GM18519 (cell line): ENCODE data around the gene UBR4.
"Not testable (repeated sequence)": the region's sequence is repeated elsewhere in the genome, so short reads cannot be mapped to it uniquely, and the experiment has no call there.

Experiments used
- ATAC-seq: cut with Tn5 transposase; IDR thresholded peaks from one replicate; pipeline ENCODE4 v1.9.1; 2021; ENCODE audit warnings: mild to moderate bottlenecking, moderate library complexity; ENCODE audit not compliant: unreplicated experiment, low FRiP score

The UBR4 gene

DNA sequence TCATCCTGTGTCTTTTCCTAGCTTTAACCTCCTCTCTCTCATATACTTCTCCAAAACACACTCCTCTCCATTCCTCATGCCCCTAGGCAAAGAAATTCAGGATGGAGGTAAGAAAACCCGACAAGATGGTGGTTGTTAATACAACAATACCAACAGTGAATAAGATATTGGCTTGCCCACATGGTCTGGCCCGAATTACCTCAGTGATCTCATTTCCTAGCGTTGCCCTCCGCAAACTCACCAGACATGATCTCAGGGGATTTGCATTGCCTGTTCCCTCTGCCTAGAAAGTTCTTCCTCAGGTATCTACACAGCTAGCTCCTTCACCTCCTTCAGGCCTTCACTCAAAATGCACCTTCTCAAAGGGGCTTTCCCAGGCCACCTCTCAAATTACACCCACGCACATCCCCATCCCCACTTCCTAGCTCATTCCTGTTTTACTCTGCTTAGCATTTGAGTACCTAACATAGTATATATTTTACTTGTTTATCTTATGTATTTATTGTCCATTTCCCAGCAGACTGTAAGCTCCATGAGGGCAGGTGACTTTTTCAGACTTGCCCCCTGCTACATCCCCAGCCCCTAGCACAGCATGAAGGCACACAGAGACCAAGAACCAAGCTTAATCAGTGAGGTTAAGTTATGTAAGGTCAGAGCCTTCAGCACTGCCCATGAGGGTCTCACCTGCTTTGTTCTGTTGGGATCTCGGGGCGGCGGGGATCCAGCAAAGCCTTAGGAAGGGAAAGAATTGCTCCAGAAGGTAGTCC, 10.2 kb upstream of the UBR4 start:
- ATAC-seq, result no peak

DNA sequence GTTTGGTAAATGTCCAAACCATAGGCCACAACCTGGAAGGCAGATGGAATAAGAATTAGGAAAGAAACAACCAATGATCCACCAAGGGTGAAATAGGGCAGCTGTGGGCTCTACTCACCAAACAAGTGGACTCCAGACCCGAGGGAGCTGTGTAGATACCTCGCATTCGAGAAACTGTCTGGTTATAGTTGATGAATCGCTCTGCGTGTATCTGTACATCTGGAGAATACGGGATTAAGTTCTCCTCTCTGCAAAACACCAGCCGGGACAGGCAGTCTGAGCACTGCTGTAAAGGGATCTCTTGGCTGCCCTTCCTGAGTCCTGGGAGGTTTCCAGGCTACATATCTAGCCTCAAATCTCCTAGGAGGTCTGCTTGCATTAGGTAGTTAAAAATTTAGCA, 9.4 kb upstream of the UBR4 start:
- ATAC-seq, result no peak

DNA sequence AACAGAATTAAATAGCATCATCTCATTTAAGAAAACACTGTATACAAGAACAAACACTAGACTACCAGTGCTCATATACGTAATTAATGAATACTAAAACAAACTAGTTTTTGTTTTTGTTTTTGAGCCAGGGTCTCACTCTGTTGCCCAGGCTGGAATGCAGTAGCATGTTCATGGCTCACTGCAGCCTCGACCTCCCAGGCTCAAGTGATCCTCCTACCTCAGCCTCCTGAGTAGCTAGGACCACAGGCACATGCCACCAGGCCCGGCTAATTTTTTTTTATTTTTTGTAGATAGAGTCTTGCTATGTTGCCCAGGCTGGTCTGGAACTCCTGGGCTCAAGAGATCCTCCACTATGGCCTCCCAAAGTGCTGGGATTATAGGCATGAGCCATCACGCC, 6.5 kb upstream of the UBR4 start:
- ATAC-seq, result not testable (repeated sequence)

DNA sequence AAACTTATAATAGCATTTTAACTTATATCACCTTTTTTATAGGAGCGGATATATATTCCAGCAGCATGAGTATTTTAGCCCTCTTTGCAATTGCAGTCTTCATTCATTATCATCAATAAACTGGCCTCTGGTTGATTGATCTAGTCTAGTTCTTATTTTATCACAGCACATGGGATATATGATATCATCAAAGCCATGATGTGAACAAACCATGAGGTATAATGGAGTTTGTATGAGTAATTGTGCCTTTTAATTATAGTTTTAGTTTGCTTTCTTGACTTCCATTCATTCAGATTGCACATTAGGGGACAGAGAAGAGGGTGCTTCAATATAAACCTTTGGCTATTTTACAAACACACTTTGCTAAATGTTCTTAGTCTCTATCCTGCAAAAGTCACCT, 3.5 kb upstream of the UBR4 start:
- no peak for ATAC-seq

DNA sequence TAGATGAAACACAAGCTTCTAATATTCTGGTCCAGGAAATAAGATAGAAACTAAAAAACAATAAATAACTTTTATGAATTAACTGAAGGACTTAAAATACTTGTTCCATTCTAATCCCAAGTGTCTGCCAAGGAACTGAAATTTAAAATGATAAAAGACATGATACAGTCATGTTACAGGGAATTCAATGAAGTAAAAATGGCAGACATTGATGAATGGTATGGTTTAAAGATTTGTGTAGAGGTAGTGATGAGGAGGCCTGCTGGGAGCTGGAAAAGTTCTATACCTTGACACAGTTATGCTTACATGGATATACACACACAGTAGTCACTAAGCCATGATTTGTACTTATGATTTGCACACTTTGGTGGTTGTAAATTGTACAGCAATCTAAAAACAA, 2.1 kb upstream of the UBR4 start:
- no peak for ATAC-seq

DNA sequence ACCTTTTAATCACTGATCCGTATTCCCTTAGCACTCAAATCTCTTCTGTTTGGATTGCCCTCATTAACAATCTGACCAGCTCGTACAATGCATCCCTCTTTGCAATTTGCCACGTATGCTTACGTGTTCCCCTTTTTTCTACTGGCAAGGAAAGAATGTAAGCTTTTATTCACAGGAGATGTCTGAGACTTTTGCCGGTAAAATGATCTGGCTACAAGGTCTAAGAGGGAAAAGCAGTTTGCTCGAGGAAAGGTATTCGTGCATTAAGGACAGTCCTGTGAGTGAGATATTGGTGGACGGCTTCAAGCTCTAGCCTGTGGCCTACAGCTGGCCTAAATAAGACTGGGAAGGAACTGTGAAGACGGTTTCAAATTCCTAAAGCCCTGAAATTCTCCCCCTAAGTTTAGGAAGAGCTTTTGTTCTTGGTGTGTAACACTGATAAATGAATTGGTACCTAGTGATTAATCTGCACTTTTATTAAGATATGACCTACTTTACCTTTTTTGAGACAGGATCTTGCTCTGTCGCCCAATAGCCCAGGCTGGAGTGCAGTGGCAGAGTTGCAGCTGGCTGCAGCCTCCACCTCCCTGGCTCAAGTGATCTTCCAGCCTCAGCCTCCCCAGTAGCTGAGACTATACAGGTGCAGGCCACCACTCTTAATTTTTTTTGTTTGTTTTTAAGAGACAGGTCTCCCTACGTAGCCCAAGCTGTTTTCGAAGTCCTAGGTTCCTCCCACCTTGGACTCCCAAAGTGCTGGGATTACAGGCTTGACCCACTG, 895 bp upstream of the UBR4 start:
- no peak for ATAC-seq

DNA sequence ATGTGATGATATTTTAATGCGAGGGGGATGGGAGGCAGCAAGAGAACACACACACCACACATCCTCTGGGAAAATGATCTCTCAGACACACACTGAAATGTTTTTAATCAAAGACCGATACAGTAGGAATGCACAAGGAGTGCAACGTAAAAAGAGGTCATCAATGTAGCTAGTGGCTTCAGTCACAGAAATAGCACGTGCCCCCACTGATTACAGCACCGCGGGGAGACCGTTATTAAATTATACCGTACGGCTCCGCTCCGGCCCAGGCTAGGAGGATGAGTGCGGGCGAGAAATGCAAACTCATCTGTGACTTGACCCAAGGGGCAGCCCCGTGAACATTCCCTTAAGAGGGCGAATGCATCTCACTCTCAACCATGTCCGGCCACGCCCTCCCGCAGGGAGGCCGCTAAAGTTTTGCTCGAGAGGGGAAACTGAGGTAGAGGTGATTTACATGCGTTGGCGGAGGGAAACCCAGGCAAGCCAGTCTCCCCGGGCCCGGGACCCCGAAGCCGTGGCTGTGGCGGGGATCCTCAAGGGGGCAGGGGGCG, 552 bp downstream of the UBR4 start:
- peak; percentile 19 for ATAC-seq

DNA sequence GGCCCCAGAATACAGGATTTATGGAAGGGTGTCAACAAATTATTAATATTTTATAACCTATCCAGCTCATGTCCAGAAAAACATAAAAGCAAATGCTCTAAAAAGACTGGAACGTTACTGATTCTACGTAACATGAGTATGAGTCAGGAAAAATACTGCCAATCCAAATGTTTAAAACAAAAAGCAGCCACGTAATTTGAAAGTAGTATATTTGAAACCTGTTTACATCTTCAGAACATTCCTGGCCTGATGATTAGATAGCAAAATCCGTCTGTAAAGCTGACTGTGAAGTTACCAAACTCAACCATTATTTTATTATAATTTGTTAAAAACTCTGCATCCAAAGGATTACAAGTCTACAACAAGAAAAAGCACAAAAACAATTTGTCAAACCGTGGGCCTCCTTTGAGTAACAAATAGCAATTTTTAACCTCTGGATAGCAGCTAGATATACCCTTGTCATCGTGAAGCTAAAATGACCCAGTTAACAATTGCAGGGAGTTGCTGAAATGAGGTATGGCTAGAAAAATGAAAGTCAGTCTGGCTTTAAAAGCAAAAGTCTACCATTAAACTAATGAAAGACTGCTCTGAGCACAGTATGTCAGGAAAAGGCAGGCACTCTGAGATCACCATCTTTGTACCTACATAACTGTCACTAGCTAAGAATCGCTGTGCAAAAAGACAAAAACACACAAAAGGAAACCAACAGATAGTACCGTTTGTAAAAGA, 1.2 kb downstream of the UBR4 start:
- ATAC-seq, result no peak

DNA sequence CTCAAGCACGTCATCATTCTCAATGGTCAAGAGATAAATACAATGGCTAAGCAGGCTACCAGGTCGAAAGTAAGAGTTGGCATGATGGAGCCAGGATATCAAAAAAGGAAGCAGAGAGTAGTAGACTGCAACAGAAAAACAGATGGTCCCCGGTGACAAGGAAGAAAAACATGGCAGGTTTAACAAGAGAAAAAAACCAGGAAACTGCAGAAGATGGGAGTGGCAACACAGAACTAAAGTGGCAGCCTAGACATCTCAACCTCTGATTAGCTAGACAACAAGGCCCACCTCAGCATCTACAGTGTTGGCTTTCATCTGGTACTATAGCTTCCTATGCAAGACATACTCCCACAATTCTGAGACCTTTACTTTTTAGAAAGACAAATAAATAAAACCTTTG, 3.1 kb downstream of the UBR4 start:
- no peak for ATAC-seq

DNA sequence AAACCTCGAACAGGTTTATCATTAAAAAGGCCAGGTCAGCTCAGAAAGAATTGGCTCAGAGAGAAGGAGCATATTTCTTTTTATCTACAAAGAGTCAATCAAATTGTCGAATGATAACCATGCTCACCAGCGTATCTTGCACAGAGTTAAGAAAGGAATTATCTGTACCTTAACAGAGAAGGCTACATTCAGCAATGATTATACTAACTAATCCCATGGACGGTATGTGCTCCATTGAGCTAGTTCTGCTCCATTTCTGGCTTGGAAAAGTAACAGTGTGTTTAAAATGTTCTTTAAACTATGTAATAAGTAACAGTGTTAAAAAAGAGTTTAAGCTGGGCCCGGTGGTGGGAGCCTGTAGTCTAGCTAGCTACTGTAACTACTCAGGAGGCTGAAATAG, 4.2 kb downstream of the UBR4 start:
- no peak for ATAC-seq

DNA sequence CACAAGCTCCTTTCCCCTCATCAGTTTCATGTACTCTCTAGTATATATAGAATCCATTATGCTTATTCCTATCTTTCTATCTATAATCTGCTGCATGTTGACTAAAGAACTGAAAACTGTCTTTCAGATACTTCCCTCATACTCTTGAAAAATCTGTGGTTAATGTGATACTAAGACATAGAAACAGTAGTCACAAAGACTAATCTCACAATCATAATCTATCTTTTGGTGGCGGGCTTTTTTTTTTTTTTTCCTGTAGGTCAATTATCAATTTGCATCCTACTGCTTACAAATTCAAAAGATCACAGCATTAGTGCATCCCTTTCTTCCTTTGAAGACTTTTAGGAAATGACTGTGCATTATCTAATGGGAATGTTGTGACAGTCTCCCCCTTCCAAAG, 4.7 kb downstream of the UBR4 start:
- ATAC-seq, result no peak

DNA sequence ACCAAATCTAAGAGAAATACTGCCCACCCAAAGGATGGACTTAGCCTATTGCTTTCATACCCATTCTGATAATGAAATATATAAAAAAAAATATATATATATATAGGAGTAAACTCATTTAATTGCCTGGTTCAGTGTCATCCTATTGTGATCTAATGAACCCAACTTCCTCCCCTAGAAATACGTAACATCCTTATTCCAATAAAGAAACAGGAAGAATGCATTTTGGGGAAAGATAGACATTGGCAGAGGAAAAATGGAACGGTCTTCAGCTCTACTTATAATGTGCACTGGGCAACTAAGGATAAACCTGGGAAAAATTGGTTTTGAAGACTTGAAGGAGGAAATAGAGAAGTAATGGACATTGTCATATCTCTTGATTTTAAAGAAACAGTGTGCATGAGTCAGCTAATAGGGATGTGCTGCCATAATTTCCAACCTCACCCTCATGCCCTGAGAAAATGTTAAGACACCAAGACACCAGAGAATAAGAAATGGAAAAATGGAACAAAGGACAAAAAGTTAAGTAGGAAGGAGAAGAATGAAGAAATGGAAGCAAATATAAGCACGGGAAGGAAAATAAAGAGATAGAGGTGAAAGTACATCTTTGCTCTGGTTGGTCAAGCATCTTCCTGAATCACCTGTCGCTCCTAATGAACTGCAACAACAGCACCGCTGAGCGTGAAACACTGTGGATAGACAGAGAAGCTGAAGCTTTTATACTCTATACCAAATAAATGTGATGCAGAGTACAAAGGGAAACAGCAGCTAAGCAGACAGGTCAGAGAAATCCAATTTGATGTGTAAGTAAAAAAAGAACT, 5.4 kb downstream of the UBR4 start:
- ATAC-seq, result no peak

DNA sequence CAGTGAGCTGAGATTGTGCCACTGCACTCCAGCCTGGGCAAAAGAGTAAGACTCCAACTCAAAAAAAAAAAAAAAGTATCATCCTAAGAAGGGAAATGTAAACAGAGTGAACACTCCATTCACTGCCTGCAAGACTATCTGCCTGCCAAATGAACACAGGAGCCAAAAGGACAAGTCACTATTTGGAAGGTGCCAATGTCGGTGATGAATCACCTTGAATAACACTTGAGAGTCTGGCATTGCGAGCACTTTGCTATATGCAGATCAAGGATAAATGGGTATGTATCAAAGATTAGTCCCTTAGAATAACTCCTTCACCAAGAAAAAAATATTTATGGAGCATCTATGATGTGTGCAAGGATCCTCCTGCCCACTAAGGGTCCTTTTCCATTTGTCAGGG, 6.6 kb downstream of the UBR4 start:
- no peak for ATAC-seq

DNA sequence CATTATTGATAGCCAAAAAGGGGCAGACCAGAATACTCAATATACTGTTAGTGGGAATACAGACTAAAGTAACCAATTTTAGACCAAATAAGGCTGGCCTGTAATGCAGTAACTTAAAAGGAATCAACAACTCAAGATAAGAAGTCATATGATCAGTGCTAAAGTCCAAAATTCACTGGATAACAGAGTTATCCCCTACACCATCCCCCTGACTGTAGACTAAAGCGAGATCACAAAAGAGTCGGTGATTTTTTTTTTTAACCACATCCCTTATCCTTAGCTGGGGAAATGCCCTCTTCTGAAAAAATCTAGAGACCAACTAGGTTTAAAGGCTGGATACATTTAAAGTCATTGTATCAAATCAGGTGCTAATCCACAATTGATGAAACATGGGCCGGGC, 7.7 kb downstream of the UBR4 start:
- ATAC-seq, result no peak

DNA sequence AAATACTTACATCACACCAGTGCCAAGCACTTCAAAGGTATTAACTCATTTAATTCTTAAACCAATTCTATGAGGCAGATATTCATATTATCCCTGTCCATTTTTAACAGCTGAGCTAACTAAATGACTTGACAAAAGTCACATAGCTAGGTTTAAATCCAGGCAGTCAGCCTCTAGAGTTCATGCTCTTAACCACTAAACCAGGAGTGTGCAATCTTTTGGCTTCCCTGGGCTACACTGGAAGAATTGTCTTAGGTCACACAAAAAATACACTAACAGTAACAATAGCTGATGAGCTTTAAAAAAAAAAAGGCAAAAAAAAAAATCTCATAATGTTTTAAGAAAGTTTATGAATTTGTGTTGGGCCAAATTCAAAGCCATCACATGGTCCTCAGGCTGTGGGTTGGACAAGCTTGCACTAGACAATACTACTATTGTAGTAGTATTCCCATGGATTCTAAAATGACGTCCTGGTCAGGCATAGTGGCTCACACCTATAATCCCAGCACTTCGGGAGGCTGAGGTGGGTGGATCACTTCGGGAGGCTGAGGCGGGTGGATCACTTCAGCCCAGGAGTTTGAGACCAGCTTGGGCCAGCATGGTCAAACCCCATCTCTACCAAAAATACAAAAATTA, 10.0 kb downstream of the UBR4 start:
- no peak for ATAC-seq

DNA sequence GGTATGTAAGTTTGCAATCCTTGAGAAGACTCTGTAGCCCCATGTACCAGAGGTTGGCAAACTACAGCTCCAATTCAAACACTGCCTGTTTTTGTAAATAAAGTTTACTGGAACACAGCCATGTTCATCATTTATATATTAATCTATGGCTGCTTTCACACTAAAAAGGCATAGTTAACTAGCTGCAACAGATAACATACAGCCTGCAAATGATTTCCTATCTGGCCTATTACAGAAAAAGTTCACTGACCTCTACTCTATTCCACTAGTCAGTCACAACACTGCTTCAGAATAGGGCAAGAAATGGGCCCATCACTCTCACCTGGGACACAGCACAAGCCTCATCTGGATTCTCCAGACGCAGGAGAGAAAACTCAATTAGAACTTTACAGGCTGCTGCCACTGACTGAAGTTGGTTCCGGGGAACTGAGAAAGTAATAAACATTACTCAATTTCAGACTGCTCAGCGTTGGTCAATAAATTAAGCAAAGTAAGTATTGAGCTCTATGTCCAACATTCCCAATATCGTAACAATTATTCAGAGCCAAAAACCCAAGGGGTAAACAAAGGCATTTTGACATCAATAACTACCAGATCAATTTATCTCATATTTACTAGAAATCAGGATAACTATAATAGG, 10.6 kb downstream of the UBR4 start:
- ATAC-seq, result no peak

DNA sequence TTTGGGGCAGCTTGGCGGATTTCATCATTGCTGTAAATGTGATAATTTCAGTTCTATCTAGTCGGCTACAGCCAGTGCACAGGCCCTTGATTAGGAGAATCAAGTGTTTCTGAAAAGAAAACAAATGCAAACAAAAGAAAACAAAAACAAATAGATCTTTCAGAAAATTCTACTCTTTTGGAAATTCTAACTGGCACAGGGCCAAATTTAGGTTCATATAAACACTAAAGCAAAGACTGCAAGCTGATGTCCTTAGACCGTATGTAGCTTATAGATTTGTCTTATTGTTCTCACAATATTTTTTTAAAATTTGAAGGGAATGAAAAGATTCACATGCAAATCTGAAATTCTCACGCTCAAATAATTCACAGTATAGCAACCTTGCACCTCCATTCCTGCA, 11.2 kb downstream of the UBR4 start:
- ATAC-seq, result no peak

DNA sequence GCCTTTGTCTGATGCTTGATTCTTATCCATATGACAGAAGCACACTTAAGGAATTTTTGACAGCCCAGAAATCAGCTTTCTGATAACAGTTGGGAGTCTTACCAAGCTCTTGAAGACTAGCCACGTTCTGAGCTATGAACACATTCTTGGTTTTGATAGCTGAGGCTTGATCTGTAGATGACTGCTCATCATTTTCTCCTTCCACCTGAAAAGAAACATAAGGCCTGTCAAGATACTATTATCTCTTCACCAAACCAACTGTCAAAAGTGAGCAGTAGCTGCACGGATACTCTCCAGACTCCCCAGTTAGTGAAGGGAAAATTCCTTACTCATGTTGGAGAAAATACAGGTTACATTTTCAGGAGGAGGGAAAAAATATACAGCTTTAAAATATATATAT, 12.2 kb downstream of the UBR4 start:
- no peak for ATAC-seq

DNA sequence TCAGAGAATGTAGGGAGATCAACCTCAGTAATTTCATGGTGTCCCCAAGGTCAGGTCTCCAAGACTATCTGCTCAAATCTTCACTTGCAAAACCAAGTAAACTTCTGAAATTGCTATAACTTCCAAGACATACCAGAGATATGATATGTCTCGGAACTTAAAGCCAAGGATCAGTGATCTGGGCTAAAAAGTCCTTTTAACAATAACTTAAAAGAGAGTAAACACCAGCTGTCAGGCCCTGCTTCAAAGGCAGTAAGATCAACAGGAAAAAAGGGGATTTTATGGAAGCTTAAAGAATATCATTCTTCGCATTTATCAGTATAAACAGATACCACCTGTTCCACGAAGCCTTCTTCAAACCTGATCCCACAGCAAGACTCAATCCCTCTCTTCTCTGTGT, 13.7 kb downstream of the UBR4 start:
- ATAC-seq, result no peak
